Suprapubic skin (tissue), 4 donors: ENCODE measurements around the gene BPIFB2. TPM values are rescaled to one million over a fixed set of nuclear protein-coding genes. Genes with fewer than 3 reads are reported as not detected.

ENCODE experiments used
- DNase-seq, 2 donors: peaks; one replicate each; pipeline ENCODE4 v3.0.0-alpha.2; 2019; ENCODE audit warnings: low spot score in 2 of 2
- H3K27ac ChIP-seq: fragments of 200-600 bp; sonication (generic); one replicate; pipeline ENCODE4 v1.5.1; 2019
- H3K27me3 ChIP-seq: fragments of 200-600 bp; sonication (generic); one replicate; pipeline ENCODE4 v1.5.1; 2019
- H3K36me3 ChIP-seq: fragments of 200-600 bp; sonication (generic); one replicate; pipeline ENCODE4 v1.5.1; 2019
- H3K4me1 ChIP-seq: fragments of 200-600 bp; sonication (generic); one replicate; pipeline ENCODE4 v1.5.1; 2019
- H3K4me3 ChIP-seq: fragments of 200-600 bp; sonication (generic); one replicate; pipeline ENCODE4 v1.5.1; 2019; ENCODE audit warnings: mild to moderate bottlenecking
- H3K9me3 ChIP-seq: fragments of 200-600 bp; sonication (generic); one replicate; pipeline ENCODE4 v1.5.1; 2019
- EP300 ChIP-seq: sonication (generic); formaldehyde crosslinking; IDR thresholded peaks from one replicate; pipeline ENCODE4 v1.6.1; 2017; ENCODE audit warnings: antibody characterized with exemption
- POLR2A ChIP-seq, 2 donors: fragments of 450-650 bp; IDR thresholded peaks; one replicate each; pipeline ENCODE4 v1.6.1; 2017; ENCODE audit warnings: antibody characterized with exemption in 2 of 2, mild to moderate bottlenecking in 2 of 2, moderate library complexity in 2 of 2
- POLR2AphosphoS5 ChIP-seq, 3 donors: sonication (generic); formaldehyde crosslinking; IDR thresholded peaks; one replicate each; pipeline ENCODE4 v1.6.1; 2017; ENCODE audit warnings: antibody characterized with exemption in 3 of 3
- WGBS: methylation state at CpG from one replicate; pipeline ENCODE4 v1.1.5; 2018; 5-methylcytosine and 5-hydroxymethylcytosine counted together
- total RNA-seq, 4 donors: library from RNA; depleted of rRNA; stranded (reverse); fragments of >200 nt; gene quantifications; one replicate each; pipeline ENCODE4 v1.1.0, GENCODE V29; 2016
- TF ChIP-seq, protein P1 (sequence below), 2 donors: fragments of 200-600 bp in 1 of 2; fragments of 450-650 bp in 1 of 2; sonication (generic) in 1 of 2; IDR thresholded peaks; one replicate each; pipeline ENCODE4 v1.5.1; 2016 to 2019; ENCODE audit warnings: antibody characterized with exemption in 2 of 2, mild to moderate bottlenecking in 1 of 2, moderate library complexity in 1 of 2

Gene BPIFB2
- not detected for total RNA-seq

DNA sequence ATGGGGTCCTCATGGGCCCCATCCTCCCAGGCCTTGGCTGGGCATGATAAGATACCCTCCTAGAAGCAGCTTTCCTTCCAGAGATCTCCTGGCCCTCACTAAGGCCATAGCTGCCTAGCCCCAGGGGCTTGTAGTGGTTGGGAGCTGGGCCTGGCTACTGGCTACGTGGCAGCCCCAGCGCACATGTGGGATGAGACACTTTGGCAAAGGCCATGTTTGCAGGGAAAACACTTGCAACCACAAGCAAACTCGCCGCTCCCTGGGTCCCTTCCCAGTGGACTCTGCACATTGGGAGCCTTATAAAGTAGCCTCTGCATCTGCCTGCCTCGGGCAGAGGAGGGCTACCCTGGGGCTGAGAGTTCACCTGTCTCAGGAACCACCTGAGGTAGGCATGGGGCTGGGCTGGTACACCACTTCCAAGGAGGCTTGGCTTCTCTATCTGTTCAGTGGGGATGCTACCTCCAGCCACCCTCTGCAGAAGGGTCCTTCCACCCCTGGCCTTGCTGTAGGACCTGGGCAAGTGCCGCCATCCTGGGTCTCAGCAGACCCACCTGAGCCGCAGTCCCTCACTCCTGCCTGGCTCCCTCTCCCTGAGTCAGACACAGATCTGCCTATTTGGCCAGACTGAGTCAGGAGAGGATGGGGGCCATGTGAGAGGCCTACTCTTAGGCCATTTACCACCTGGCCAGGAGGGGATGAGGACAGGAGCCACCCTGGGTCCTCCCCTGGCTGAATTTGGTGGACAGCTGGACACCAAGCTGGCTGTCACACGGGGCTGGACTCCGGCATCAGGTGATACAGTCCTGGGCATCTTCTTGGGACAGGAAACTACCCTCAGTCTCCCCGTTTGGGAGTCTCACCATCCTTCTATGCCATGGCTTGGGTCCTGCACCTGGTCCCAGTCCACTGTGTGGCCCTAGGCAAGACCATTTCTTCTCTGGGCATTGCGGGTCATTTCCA, at the start of gene BPIFB2:
Gene BPIFB2, plus strand, starts transcription at position 329 of the 960 bp plus-strand sequence. CDS start 871 bp downstream, outside the sequence.
- H3K27me3 ChIP-seq: peaks cover 10% of the 10 kb centered on the region
- H3K4me3 ChIP-seq: no peak within 1 kb of the TSS
- no peaks in the 10 kb centered on the region for H3K4me1 ChIP-seq
- H3K27ac ChIP-seq: no peak within 1 kb of the TSS
- TF ChIP-seq, protein P1, sequence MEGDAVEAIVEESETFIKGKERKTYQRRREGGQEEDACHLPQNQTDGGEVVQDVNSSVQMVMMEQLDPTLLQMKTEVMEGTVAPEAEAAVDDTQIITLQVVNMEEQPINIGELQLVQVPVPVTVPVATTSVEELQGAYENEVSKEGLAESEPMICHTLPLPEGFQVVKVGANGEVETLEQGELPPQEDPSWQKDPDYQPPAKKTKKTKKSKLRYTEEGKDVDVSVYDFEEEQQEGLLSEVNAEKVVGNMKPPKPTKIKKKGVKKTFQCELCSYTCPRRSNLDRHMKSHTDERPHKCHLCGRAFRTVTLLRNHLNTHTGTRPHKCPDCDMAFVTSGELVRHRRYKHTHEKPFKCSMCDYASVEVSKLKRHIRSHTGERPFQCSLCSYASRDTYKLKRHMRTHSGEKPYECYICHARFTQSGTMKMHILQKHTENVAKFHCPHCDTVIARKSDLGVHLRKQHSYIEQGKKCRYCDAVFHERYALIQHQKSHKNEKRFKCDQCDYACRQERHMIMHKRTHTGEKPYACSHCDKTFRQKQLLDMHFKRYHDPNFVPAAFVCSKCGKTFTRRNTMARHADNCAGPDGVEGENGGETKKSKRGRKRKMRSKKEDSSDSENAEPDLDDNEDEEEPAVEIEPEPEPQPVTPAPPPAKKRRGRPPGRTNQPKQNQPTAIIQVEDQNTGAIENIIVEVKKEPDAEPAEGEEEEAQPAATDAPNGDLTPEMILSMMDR (IDR thresholded peaks at IDR 0.05): no peak
- TF ChIP-seq EP300: no peak
- TF ChIP-seq POLR2A (IDR thresholded peaks at IDR 0.05): no peak
- TF ChIP-seq POLR2AphosphoS5 (IDR thresholded peaks at IDR 0.05): no peak
- peaks cover 5% of the 10 kb centered on the region for H3K9me3 ChIP-seq
- H3K36me3 ChIP-seq: no peaks in the 10 kb centered on the region
- DNase-seq: no peak
- 93% methylated on average over 9 of the region's 11 CpGs for WGBS

DNA sequence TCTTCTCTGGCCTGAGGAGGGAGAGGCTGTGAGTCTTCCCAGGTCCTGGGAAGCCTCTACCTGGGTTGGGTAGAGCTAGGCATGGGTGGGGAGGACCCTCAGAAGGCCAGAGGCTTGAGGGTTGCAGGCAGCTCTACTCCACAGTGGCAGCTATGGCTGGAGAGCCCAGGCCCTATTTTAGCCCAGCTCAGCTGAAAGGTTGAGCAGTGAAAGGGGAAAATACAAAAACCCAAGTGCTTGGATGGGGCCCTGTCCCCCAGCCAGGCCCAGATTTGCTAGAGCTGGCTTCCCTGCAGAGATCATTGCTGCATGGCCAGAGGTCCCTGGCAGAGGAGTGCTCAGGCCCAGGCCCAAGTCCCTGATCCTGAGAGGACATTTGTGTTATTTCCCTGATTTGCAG, 48.9 kb upstream of the BPIFB2 start:
- Histone ChIP-seq H3K4me1 (no peaks in the 10 kb centered on the region), H3K9me3 (peaks cover 6% of the 10 kb centered on the region), H3K27me3 (peaks cover 3% of the 10 kb centered on the region), H3K36me3 (no peaks in the 10 kb centered on the region), H3K27ac (no peak overlapping the region), H3K4me3 (no peak overlapping the region)
- no peak for DNase-seq
- TF ChIP-seq POLR2AphosphoS5 (IDR thresholded peaks at IDR 0.05): no peak
- no peak for TF ChIP-seq EP300
- no peak for TF ChIP-seq POLR2A (IDR thresholded peaks at IDR 0.05)
- TF ChIP-seq, protein P1 (IDR thresholded peaks at IDR 0.05): no peak

DNA sequence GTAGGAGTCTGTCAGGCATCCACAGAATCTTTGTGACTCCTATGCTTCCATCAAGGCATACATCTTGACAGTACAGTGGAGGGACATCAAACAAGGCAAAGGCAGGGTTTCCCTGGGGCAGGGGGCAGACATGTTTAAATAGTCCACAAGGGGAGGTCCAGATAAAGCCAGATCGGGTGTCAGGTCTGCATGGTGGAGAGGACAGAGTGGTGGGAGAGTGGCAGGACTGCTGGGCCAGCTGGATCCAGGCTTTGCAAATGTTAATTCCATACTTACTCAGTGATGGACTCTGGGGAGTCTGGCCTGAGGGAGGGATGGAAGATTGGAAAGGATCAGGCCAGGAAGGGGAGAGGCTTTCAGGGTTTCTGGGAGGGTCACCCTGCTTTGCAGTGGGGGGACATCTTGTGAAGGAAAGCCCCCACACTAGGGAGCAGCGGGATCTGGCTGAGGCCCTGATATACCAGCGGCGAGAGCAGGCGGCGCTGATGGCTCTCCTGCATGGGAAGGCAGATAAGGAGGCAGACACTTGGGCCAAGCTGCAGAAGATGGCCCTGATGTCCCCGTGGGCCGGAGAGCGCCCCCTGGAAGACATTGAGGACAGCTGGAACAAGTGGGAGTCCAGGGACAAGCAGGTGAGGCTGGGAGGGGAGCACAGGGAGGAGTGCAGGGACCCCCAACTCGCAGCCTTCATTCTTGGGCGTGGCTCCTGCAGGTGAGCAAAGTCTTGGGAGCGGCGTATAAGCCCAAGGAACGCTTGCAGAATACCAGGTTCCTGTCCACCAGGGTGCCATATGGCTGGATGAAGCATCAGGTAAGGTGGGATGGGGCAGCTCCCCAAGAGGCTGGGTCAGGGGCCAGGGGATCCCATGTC, 47.9 kb upstream of the BPIFB2 start:
- no peak overlapping the region for H3K27ac ChIP-seq
- WGBS: 92% methylated on average over 14 of the region's 14 CpGs
- no peaks in the 10 kb centered on the region for H3K36me3 ChIP-seq
- TF ChIP-seq, protein P1 (IDR thresholded peaks at IDR 0.05): no peak
- TF ChIP-seq EP300 (no peak), POLR2A (IDR thresholded peaks at IDR 0.05) (no peak), POLR2AphosphoS5 (IDR thresholded peaks at IDR 0.05) (no peak)
- H3K9me3 ChIP-seq: peaks cover 6% of the 10 kb centered on the region
- DNase-seq: no peak
- H3K27me3 ChIP-seq: peaks cover 3% of the 10 kb centered on the region
- no peak overlapping the region for H3K4me3 ChIP-seq
- no peaks in the 10 kb centered on the region for H3K4me1 ChIP-seq

DNA sequence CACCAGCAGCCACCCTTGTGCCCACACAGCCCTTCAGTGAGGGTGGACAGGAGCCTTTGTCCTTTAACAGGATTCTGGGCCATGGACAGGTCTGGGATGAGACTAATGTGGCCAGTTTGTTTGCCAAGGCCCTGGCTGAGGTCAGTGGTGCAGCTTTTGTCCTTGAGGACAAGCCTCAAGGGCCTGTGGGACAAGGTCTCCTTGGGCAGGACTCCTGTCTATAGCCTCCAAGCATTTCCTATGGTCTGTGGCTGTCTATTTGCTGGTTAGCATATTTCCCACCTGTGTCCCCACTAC, 47.3 kb upstream of the BPIFB2 start:
- peaks cover 6% of the 10 kb centered on the region for H3K9me3 ChIP-seq
- TF ChIP-seq POLR2A (IDR thresholded peaks at IDR 0.05) (no peak), EP300 (no peak), POLR2AphosphoS5 (IDR thresholded peaks at IDR 0.05) (no peak)
- TF ChIP-seq, protein P1 (IDR thresholded peaks at IDR 0.05): no peak
- DNase-seq: no peak
- H3K27ac ChIP-seq: no peak overlapping the region
- no peaks in the 10 kb centered on the region for H3K4me1 ChIP-seq
- H3K4me3 ChIP-seq: no peak overlapping the region
- H3K27me3 ChIP-seq: peaks cover 3% of the 10 kb centered on the region
- no peaks in the 10 kb centered on the region for H3K36me3 ChIP-seq
